Measurements from ENCODE around the gene WDR18.

The WDR18 gene, protein sequence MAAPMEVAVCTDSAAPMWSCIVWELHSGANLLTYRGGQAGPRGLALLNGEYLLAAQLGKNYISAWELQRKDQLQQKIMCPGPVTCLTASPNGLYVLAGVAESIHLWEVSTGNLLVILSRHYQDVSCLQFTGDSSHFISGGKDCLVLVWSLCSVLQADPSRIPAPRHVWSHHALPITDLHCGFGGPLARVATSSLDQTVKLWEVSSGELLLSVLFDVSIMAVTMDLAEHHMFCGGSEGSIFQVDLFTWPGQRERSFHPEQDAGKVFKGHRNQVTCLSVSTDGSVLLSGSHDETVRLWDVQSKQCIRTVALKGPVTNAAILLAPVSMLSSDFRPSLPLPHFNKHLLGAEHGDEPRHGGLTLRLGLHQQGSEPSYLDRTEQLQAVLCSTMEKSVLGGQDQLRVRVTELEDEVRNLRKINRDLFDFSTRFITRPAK

DNA sequence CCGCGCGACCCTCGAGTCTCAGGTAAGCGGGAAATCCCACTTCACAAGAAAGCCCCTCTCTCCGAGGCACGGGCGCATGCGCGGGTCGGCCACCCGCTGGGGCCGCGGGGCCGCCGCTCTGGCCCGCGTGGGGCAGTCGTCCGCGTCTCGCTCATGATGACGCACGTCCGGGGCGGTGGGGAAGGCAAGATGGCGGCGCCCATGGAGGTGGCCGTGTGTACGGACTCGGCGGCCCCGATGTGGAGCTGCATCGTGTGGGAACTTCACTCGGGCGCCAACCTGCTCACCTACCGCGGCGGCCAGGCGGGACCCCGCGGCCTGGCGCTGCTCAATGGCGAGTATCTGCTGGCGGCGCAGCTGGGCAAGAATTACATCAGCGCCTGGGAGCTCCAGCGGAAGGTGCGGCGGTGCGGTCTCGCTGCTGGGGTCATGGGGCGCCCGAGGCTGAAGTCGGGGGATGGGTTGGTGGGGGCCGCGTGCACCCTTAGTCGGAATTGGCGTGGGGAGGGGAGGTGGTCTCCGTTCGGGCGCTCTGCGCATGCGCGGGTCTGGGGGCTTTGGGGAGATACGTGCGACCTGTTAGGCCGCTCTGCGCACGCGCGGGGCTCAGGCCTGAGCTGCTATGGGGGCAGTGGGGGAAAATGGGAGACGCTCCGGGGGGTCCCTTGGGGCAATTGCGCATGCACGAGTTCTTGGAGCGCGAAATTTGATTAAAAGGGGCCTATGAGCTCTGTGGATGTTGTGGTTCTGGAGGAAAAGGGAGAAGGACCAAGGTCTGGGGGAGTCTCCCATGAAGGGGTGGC lies at the start of gene WDR18:
Gene WDR18 (plus strand): TSS at position 181 of the 803 bp plus-strand sequence. CDS start 9 bp downstream, at position 190.
- peak; percentile 87 for DNase-seq (ENCODE audit: low spot score)

DNA sequence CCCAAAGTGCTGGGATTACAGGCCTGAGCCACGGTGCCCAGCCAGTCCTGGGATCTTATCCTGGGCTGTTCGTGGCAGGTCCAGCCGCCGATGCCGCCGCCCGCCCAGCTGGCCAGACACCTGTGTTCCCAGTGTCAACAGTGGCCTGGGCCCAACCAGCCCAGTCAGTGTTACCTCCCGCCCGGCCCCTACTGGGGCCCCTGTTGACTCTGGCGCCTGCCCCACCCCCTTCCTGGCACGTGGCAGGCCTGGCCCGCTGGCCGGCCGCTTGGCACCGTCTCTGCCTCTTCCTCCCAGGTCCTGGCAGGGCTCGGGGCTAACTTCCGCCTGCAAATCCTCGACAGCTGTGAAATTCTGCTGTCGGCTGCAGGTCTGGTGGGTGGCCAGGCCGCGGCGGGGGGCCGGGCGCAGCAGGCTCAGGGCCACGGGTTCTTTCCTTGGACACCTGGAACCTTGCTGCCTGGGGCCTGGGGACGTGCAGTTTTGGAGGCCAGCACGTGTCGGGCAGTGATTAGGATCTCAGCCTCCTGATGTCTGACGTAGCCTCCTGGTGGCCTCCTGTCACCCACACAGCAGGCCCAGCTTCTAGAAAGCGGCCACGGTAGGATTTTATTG lies 49.2 kb upstream of the WDR18 start:
- DNase-seq (ENCODE audit: low spot score), result no peak

DNA sequence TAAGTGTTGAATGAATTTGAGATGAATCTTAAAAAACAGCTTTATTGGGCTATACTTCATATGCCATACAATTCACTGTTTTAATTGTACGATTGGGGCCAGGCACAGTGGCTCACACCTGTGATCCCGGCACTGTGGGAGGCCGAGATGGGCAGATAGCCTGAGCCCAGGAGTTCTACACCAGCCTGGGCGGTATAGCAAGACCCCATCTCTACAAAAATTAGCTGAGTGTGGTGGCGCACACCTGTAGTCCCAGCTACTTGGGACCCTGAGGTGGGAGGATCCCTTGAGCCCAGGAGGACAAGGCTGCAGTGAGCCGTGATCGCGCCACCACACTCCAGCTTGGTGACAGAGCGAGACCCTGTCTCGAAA lies 48.0 kb upstream of the WDR18 start:
- no peak for DNase-seq (ENCODE audit: low spot score)

DNA sequence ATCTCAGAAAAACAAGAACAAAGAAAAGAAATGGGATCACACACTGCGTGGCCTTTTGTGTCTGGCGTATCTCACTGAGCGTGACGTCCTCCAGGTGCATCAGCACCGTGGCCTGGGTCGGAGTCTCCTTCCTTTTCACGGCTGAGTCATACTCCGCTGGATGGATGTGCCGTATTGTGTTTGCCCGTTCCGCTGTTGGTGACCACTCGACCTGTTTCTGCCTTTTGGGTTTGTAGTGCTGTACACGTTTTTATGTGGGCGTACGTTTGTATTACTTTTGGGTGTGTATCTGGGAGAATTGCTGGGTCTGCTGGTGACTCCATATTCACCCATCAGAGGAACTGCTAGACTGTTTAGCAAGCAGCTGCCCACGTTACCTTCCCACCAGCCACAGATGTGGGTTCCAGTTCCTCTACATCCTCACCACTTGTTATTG lies 46.9 kb upstream of the WDR18 start:
- DNase-seq (ENCODE audit: low spot score), result no peak

DNA sequence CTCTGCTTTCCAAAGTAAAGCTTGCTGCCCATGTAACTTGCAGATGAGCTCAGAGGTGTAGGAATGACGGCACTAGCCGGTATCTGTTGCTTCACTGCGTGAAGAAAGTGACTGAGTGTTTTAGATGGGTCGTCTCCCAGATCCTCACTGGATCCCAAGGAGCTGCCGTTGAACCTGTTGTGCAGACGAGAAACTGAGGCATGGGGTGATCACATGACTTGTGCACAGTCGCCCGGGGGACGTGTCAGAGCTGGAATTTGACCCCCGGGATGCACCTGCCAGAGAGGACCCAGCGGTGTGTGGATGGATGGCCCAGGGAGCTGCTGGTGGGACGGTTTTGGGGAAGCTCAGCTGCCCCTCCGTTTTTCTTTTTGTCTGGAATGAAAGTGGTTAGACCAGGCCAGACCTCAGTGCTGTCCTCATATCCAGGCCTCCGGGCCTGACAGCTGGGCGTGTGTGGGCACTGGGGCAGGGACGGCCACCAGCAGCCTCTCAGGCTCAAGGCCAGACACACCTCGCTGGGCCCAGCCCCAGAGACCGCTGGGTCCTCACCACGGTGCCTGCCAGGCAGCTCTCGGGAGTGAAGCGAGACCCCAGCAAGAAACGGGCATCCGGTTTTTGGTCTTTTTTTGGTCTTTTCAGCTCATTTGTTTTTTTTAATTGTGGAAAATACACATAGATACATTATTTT lies 45.8 kb upstream of the WDR18 start:
- DNase-seq (ENCODE audit: low spot score), result no peak

DNA sequence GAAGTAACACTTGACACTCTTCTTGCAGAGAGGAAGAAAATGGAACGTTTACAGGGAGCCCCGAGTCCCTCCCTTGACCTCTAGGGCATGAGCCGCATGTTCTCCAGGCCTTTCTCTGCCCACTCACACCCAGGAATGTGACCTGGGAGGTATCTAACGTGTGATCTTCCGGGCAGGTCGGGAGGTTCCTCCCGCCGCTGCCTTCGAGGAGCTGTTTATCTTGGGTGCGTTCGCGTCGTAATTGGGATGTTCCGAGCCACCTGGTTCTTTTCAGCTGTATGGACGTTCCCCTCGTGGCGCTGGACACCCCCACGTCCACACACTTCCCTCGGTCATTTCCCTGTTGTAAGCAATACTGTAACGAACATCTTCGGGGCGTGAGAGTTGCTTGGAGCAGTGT lies 44.7 kb upstream of the WDR18 start:
- DNase-seq (ENCODE audit: low spot score), result no peak

DNA sequence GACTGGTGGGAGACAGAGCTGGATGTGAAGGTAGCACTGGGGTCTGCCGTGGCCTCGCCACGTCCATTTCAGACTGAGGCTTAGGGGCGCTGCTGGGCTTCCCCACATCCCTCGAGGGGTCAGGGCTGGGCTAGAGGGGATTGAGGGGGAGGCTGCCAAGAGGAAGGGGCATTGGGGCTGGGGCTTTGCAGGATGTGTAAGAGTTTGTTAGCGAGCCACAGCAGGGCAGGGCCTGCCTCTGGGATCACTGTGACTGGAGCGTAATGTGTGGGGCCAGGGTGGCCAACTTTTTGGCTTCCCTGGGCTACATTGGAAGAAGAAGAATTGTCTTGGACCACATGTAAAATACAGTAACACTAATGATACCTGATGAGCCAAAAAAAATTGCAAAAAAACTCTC lies 44.2 kb upstream of the WDR18 start:
- no peak for DNase-seq (ENCODE audit: low spot score)

DNA sequence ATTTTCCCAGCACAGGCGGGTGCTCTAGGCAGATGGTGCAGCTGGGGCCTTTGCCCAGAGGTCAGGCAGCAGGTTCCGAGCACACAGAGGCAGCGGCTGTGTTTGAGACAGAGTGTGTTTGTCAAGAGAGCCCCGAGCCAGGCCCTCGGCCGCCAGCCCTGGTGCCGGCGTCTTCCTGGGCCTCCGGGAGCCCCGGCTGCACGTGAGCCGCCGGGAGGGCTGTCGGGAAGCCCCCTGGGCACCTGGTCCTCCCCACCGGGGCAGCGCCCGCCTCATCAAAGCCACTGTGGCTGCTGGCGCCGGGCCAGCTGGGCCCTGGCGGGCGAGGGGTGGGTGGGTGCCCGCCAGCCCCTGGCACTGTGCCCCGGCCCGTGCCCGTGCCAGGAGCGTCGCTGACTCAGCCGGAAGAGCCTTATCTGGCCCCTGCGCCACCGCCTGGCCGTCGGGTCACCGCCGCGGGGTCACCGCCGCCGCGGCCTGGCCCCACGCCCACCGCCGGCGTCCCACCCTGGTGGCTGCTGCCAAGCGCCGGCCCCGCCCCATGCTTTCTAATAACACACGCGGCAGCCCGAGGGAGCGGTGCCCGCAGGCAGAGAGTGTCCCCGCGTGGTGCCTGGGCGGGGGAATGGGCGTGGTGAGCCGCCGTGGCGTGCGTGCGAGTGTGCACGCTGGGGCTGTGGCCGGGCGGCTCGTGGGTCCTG lies 43.4 kb upstream of the WDR18 start:
- DNase-seq (ENCODE audit: low spot score), result peak; percentile 54

DNA sequence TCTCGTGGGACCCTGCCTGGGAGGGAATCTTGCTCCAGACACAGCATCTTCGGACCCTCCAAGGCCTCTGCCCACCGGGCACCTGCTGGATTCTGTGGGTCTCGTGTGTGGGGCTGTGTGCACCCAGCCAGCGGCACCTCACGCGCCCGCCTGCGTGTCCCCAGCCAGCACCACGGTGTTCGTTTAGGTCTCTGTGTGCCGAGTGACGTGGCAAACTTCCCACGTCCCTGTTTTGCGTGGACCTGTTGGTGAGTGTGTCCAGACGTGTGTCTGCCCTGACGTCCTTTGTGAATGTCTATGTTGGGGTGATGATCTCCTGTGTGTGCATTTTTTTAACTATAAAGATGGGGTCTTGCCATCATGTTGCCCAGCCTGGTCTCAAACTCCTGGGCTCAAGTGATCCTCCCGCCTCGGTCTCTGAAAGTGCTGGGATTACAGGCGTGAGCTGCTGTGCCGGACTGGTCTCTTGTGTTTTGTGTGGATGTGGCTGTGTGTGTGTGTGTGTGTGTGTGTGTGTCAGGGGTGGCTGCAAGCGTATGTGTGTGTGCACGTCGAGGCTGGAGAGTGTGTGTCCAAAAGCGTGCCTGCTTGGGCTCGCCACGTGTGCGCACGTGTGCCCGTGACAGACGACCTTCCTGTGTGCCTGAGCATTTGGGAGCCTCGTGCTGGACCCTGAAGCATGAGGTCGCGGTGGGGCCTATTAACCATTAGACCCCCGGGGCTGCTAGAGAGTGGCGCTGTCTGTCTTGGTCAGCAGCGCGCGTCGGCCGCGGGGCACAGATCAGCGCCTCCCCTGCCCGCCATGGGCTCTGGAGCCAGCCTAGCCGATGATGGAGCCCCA lies 42.6 kb upstream of the WDR18 start:
- no peak for DNase-seq (ENCODE audit: low spot score)

DNA sequence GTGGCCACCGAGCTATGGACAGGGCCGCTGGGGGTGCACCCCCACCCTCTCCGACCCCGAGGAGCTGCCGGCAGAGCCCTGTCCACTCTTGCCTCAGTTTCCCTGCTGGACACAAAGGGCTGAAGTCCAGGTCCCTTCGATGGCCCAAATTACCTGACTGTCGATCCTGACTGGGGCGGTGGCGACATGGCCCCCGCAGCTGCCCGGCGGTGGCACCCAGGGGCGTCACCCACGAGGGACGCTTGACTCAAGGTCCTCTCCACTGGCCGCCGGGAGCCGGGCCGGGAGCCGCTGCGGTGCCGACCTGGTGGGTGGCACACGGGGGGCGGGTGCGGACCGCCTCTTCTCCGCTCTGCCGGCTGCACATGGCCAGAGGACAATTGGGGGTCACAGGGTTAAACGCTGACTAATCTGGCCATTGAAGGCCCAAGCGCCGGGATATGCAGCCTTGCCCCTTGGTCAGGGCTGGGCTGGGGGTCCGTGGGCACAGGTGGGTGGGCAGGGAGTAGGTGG lies 42.0 kb upstream of the WDR18 start:
- DNase-seq (ENCODE audit: low spot score), result no peak

DNA sequence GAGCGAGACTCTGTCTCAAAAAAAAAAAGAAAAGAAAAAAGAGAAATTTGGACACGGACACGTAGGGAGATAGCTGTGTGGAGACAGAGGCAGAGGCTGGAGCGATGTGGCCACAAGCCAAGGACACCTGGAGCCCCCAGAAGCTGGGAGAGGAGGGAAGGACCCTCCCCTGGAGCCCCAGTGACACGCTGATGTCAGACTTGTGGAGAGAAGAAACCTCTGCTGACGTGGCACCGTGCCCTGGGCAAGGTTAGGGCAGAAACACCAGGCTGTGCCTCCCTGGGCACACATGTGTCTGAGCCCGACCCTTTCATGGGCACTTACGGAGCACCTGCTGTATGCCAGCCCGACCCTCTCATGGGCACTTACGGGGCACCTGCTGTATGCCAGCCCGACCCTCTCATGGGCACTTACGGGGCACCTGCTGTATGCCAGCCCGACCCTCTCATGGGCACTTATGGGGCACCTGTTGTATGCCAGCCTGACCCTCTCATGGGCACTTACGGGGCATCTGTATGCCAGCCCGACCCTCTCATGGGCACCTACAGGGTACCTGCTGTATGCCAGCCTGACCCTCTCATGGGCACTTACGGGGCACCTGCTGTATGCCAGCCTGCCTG lies 40.5 kb upstream of the WDR18 start:
- no peak for DNase-seq (ENCODE audit: low spot score)

DNA sequence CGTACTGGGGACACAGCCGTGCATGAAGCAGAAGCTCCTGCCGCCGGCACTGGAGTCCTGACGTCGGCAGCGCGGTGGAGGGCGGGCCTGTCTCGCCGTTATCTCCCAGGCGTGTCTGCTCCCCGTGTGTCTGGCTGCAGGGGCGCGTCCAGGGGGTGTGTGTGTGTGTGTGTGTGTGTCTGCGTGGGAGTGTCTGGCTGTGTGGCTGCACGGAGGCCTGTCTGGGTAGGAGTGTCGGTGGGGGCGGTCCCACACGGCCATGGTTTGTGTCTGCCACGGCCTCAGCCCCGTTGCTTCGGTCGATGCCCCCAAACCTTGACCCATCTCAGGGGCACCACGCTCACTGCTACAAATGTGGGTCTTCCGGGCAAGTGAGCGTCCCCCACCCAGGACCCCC lies 40.0 kb upstream of the WDR18 start:
- DNase-seq (ENCODE audit: low spot score), result no peak

DNA sequence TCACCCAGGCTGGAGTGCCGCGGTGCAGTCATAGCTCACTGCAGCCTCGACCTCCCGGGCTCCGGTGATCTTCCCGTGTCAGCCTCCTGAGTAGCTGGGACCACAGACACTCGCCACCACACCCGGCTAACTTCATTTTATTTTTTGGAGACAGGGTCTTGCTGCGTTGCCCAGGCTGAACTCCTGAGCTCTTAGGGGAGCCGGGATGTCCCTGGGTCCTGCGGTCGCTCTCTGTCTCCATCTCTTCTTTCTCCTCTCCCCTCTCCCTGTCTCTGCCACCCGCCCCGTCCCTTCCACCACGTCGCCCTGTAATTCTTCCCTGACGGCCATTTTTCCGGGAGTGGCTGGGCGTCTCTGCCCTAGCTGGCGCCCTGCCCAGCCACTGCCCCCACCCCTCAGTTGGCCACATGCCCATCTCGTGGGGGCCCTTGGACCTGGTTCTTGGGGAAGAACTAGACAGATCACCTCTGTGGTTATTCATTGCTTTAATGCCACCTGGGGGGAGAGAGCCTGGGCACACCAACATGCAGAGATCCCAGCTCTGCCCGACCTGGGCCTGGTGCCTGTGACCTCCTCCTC lies 39.4 kb upstream of the WDR18 start:
- DNase-seq (ENCODE audit: low spot score), result no peak

DNA sequence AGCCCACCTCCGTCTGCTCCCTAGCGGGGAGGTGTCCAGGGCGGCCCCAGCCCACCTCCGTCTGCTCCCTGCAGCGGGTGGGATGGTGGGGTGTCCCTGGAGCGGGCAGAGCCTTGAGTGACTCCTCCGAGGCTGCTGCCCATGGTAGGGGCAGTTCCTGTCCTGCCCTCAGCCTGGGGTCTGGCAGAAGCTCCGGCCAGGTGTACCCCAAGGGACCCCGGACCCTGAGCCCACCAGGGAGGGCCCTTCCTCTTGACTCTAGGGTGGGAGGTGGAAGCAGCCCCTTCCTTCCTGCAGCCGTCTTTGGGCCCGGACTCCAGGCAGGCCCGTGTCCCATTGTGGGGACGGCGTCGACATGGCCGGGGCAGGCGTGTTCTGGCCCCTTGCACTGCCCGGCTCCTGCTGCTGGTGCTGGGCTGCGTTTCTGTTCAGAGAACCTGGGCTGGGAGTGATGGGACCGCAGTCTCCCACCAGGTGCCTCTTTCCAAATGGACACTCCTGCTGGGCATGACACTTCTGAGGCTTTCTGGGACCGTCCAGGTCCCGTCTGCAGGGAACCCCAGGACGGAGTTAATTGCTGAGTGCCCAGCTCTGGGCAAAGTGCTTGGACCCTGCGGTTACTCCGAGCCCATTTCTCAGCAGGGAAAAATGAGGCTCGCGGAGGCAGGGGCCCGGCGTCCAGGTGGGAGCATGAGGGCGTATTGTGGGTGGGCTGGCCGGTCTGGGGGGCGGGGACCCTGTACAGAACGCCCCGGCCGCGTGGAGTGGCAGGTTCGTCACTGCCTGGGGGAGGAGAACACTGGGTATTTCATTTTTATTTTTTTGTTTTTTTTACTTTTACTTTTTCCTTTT lies 38.5 kb upstream of the WDR18 start:
- no peak for DNase-seq (ENCODE audit: low spot score)

DNA sequence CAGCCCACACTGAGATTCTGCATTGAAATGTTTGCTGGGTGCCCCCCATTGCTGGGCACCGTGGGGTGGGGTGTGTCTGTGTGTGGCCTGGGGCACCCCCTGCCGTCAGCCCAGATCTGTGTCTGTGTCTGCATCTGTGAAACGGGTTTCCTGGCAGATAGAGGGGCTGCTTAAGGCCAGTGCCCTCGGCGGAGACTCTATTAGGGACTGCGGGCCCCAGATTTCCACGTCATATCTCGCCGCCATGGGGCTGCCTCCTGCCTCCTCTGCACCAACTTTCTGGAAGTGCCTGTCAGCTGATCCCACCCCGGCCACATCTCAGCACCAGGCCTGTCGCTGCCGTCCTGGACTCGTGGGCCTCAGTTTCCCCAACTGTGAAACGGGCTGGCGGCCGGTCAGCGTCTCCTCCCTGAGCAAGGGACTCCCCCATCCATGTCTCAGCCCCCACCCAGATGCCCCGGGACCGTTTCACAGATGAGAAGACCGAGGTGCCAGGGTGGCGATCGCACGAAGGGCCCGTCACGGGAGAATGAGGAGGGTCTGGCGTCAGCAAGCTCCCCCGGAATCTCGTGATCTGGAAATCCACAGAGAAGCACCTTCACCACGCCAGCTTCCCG lies 36.9 kb upstream of the WDR18 start:
- DNase-seq (ENCODE audit: low spot score), result no peak

DNA sequence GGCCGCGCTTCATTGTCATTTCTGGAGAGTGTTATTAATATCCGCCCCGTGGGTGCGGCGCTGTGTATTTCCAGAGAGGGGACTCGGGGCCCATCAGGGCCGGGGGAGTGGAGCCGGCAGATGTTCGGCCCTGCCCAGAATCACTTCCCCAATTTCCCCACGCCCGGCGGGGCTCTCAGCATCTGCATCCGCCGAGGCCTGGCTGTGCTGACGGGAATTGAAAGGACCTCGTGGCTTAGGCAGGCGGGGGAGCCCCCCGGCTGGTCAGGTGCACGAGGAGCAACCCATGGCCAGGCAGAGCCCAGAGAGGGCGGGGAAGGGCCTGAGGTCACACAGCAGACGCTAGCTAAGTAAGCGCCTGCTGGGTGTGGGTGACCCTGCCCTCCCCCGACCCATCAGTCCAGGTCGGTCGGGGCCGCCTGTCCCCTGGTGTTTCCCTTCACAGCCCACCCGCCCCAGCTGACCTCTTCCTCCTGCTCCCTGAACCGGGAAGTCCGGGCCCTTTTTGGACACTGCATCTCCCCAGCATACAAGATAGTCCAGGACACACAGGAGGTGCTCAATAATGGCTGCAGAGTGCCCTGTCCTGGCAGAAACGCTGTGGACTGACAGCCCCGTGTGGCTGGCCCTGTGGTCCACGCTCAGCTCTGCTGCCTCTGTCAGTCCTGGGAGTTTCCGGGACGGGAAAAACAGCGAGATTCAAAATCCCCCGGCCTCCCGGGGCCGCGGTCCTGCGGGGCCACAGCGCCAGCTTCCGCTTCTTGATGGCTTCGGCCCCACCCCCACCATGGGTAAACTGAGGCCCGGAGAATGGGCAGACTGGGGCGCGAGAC lies 36.2 kb upstream of the WDR18 start:
- DNase-seq (ENCODE audit: low spot score), result no peak

DNA sequence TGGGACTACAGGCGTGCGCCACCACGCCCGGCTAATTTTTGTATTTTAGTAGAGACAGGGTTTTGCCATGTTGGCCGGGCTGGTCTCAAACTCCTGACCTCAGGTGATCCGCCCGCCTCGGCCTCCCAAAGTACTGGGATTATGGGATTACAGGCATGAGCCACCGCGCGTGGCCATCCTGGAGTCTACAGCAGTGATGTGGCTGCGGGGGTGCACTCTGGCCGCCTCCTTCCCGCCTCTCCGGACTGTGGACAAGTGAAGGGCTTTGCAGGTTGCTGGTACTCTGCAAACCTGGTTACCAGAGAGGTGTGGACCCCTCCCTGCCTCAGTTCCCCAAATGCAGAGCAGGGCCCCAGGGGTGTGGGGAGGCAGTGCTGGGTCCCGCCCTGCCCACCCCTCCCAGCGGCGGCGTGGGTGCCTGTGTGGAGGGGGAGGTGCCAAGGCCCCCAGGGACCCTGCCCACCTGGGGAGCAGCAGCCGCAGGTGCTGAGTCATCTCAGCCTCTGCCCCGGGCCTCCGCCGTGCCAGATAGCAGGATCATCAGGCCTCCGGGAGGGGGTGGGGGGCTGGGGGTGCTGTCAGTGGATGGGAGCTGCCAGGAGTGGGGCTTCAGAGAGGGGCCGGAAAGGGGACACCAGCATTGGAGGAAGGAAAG lies 35.2 kb upstream of the WDR18 start:
- DNase-seq (ENCODE audit: low spot score), result no peak

All from RKO (cell line).